ENCODE results near the gene POLR2E. TPM values are rescaled to one million over a fixed set of nuclear protein-coding genes. Genes with fewer than 3 reads are reported as not detected.

The POLR2E gene
- total RNA-seq: 10 to 100 TPM; 88.0 to 95.3 TPM
- 100 to 1,000 TPM; 159 to 233 (median 187) TPM for polyA plus RNA-seq
- total RNA-seq: 48.7 to 162 (median 68.7) reads per million in 6 experiments

GRCh38 chr19:1094978-1095701 is at the start of gene POLR2E:
Gene POLR2E (minus strand): TSS chr19:1095375. CDS start chr19:1095315, 60 bp downstream.
- H3K4me3 Mint-ChIP-seq: peak within 1 kb of the TSS; percentile 88 to 97 (median 94)
- no peaks in the 10 kb centered on the region for H3K27me3 Mint-ChIP-seq
- DNase-seq (peak; percentile 96 to 100 (median 99)), ATAC-seq (peak; percentile 85 to 89)
- peaks cover 18 to 61% (median 59%) of the 10 kb centered on the region in 4 donors for H3K4me1 Mint-ChIP-seq
- peaks cover 0 to 2% (median 0%) of the 10 kb centered on the region in 9 donors for H3K9me3 Mint-ChIP-seq
- POLR2A ChIA-PET: interaction anchor here (0.6 to 16.6 kb wide), 13 partner anchors 9 to 232 kb away, joined by 3 to 621 read pairs (median 4); partner anchors contain the start of genes ABCA7, ARHGAP45, CIRBP and GPX4
- H3K27ac Mint-ChIP-seq: peak within 1 kb of the TSS; percentile 77 to 97 (median 94)
- H3K36me3 Mint-ChIP-seq: peaks cover 0 to 18% (median 2%) of the 10 kb centered on the region in 3 donors

GRCh38 chr19:1144741-1145140 is 49.6 kb upstream of the POLR2E start:
- POLR2A ChIA-PET: interaction anchor here (0.7 kb wide), 1 partner anchor 349 kb away, joined by 3 read pairs; no protein-coding TSS in a partner anchor
- Mint-ChIP-seq H3K4me1 (peaks cover 0 to 20% (median 11%) of the 10 kb centered on the region in 4 donors), H3K36me3 (peaks cover 0 to 32% (median 18%) of the 10 kb centered on the region in 3 donors), H3K27me3 (no peaks in the 10 kb centered on the region), H3K27ac (peak overlapping the region in 4 of 10 donors; percentile 85 to 91 (median 87)), H3K4me3 (peak overlapping the region in 2 of 10 donors; percentile 32 to 40), H3K9me3 (peaks cover 0 to 10% (median 0%) of the 10 kb centered on the region in 9 donors)
- ATAC-seq (no peak), DNase-seq (no peak)

GRCh38 chr19:1143828-1144399 is 48.7 kb upstream of the POLR2E start:
- H3K36me3 Mint-ChIP-seq: peaks cover 0 to 31% (median 20%) of the 10 kb centered on the region in 3 donors
- H3K4me1 Mint-ChIP-seq: peaks cover 0 to 23% (median 12%) of the 10 kb centered on the region in 4 donors
- H3K27ac Mint-ChIP-seq: peak overlapping the region in 1 of 10 donors; percentile 58
- DNase-seq (no peak), ATAC-seq (no peak)
- peaks cover 0 to 10% (median 0%) of the 10 kb centered on the region in 9 donors for H3K9me3 Mint-ChIP-seq
- POLR2A ChIA-PET: no interaction called here
- H3K4me3 Mint-ChIP-seq: no peak overlapping the region
- no peaks in the 10 kb centered on the region for H3K27me3 Mint-ChIP-seq

- Mint-ChIP-seq H3K27me3 (no peaks in the 10 kb centered on the region), H3K9me3 (peaks cover 0 to 10% (median 0%) of the 10 kb centered on the region in 9 donors), H3K27ac (peak overlapping the region in 6 of 10 donors; percentile 2 to 42 (median 3)), H3K36me3 (peaks cover 0 to 31% (median 21%) of the 10 kb centered on the region in 3 donors), H3K4me1 (peaks cover 0 to 23% (median 13%) of the 10 kb centered on the region in 4 donors), H3K4me3 (no peak overlapping the region)
- DNase-seq: no peak
- ATAC-seq: no peak
- POLR2A ChIA-PET: interaction anchor here (0.6 kb wide), 1 partner anchor 174 kb away, joined by 3 read pairs; no protein-coding TSS in a partner anchor
These were observed 46.8 kb upstream of the POLR2E start for GRCh38 chr19:1141944-1142343.

GRCh38 chr19:1140272-1141027 is 45.3 kb upstream of the POLR2E start:
- Mint-ChIP-seq H3K9me3 (peaks cover 0 to 10% (median 0%) of the 10 kb centered on the region in 9 donors), H3K27ac (peak overlapping the region in 1 of 10 donors; percentile 29), H3K27me3 (no peaks in the 10 kb centered on the region), H3K36me3 (peaks cover 0 to 26% (median 21%) of the 10 kb centered on the region in 3 donors), H3K4me3 (no peak overlapping the region), H3K4me1 (peaks cover 10 to 30% (median 18%) of the 10 kb centered on the region in 4 donors)
- DNase-seq: no peak
- POLR2A ChIA-PET: no interaction called here
- no peak for ATAC-seq

GRCh38 chr19:1139126-1139525 is 44.0 kb upstream of the POLR2E start:
- peak overlapping the region in 2 of 10 donors; percentile 50 to 72 for H3K27ac Mint-ChIP-seq
- no peak overlapping the region for H3K4me3 Mint-ChIP-seq
- POLR2A ChIA-PET: no interaction called here
- DNase-seq (no peak), ATAC-seq (no peak)
- H3K36me3 Mint-ChIP-seq: peaks cover 0 to 17% (median 14%) of the 10 kb centered on the region in 3 donors
- H3K27me3 Mint-ChIP-seq: no peaks in the 10 kb centered on the region
- peaks cover 12 to 21% (median 18%) of the 10 kb centered on the region in 4 donors for H3K4me1 Mint-ChIP-seq
- peaks cover 0 to 10% (median 0%) of the 10 kb centered on the region in 9 donors for H3K9me3 Mint-ChIP-seq

GRCh38 chr19:1138121-1138520 is 42.9 kb upstream of the POLR2E start:
- no peak for ATAC-seq

GRCh38 chr19:1136621-1137317 is 41.6 kb upstream of the POLR2E start:
- Mint-ChIP-seq H3K9me3 (peaks cover 0 to 3% (median 0%) of the 10 kb centered on the region in 9 donors), H3K4me3 (peak overlapping the region in 4 of 10 donors; percentile 14 to 55 (median 38)), H3K36me3 (peaks cover 0 to 5% (median 4%) of the 10 kb centered on the region in 3 donors), H3K4me1 (peaks cover 8 to 31% (median 25%) of the 10 kb centered on the region in 4 donors), H3K27ac (peak overlapping the region in 6 of 10 donors; percentile 72 to 88 (median 80)), H3K27me3 (no peaks in the 10 kb centered on the region)
- no peak for DNase-seq
- POLR2A ChIA-PET: interaction anchor here (0.7 kb wide), 1 partner anchor 58 kb away, joined by 3 read pairs; no protein-coding TSS in a partner anchor
- no peak for ATAC-seq

More at GRCh38 chr19:1138121-1138520, 42.9 kb upstream of the POLR2E start:
- no peak for DNase-seq
- Mint-ChIP-seq H3K27ac (peak overlapping the region in 2 of 10 donors; percentile 29 to 32), H3K27me3 (no peaks in the 10 kb centered on the region), H3K9me3 (peaks cover 0 to 10% (median 0%) of the 10 kb centered on the region in 9 donors), H3K4me3 (no peak overlapping the region), H3K4me1 (peaks cover 12 to 28% (median 26%) of the 10 kb centered on the region in 4 donors), H3K36me3 (peaks cover 0 to 14% (median 9%) of the 10 kb centered on the region in 3 donors)
- POLR2A ChIA-PET: no interaction called here

GRCh38 chr19:1136201-1136600 is 41.0 kb upstream of the POLR2E start:
- peaks cover 11 to 31% (median 25%) of the 10 kb centered on the region in 4 donors for H3K4me1 Mint-ChIP-seq
- H3K27ac Mint-ChIP-seq: peak overlapping the region in 2 of 10 donors; percentile 75 to 81
- peaks cover 0 to 5% (median 4%) of the 10 kb centered on the region in 3 donors for H3K36me3 Mint-ChIP-seq
- POLR2A ChIA-PET: interaction anchor here (0.7 kb wide), 1 partner anchor 58 kb away, joined by 3 read pairs; no protein-coding TSS in a partner anchor
- H3K4me3 Mint-ChIP-seq: peak overlapping the region in 1 of 10 donors; percentile 25
- H3K27me3 Mint-ChIP-seq: no peaks in the 10 kb centered on the region
- DNase-seq (no peak), ATAC-seq (no peak)
- no peaks in the 10 kb centered on the region for H3K9me3 Mint-ChIP-seq

GRCh38 chr19:1135454-1135853 is 40.3 kb upstream of the POLR2E start:
- H3K36me3 Mint-ChIP-seq: peaks cover 0 to 5% (median 4%) of the 10 kb centered on the region in 3 donors
- peaks cover 11 to 37% (median 32%) of the 10 kb centered on the region in 4 donors for H3K4me1 Mint-ChIP-seq
- no peaks in the 10 kb centered on the region for H3K27me3 Mint-ChIP-seq
- ATAC-seq (no peak), DNase-seq (no peak)
- H3K27ac Mint-ChIP-seq: peak overlapping the region in 9 of 10 donors; percentile 53 to 85 (median 72)
- POLR2A ChIA-PET: interaction anchor here (0.6 kb wide), 1 partner anchor 10 kb away, joined by 3 read pairs; no protein-coding TSS in a partner anchor
- peak overlapping the region in 1 of 10 donors; percentile 30 for H3K4me3 Mint-ChIP-seq
- no peaks in the 10 kb centered on the region for H3K9me3 Mint-ChIP-seq

GRCh38 chr19:1134431-1134830 is 39.3 kb upstream of the POLR2E start:
- H3K36me3 Mint-ChIP-seq: peaks cover 0 to 2% (median 0%) of the 10 kb centered on the region in 3 donors
- POLR2A ChIA-PET: interaction anchor here (0.8 to 1.6 kb wide), 4 partner anchors 40 to 135 kb away, joined by 3 to 6 read pairs (median 4); partner anchors contain the start of genes CIRBP and SBNO2
- no peak for ATAC-seq
- peaks cover 11 to 45% (median 37%) of the 10 kb centered on the region in 4 donors for H3K4me1 Mint-ChIP-seq
- no peaks in the 10 kb centered on the region for H3K27me3 Mint-ChIP-seq
- peak overlapping the region in 8 of 10 donors; percentile 35 to 96 (median 79) for H3K27ac Mint-ChIP-seq
- no peaks in the 10 kb centered on the region for H3K9me3 Mint-ChIP-seq
- no peak for DNase-seq
- H3K4me3 Mint-ChIP-seq: no peak overlapping the region
